Right lobe of liver (tissue), 4 donors: ENCODE data around the gene PRAMEF15.
"Not testable (repeated sequence)": the region's sequence is repeated elsewhere in the genome, so short reads cannot be mapped to it uniquely, and the experiment has no call there.

Experiments used
- POLR2A ChIP-seq: fragments of 450-650 bp; IDR thresholded peaks from one replicate; pipeline ENCODE4 v1.6.1; 2017; ENCODE audit warnings: antibody characterized with exemption, mild to moderate bottlenecking
- TF ChIP-seq, protein P1 (sequence below), 4 donors: fragments of 200-600 bp in 3 of 4; fragments of 450-650 bp in 1 of 4; IDR thresholded peaks; one replicate each; pipeline versions ENCODE4 v1.5.1 to v1.8.0; 2016 to 2022; ENCODE audit warnings: antibody characterized with exemption in 4 of 4, mild to moderate bottlenecking in 2 of 4
- donor health status: DM: no; HTN: no; CAD: no.
- donor health status: DM: no; HTN: no; CAD: no.
- donor health status: DM: no; HTN: yes; CAD: no.

DNA sequence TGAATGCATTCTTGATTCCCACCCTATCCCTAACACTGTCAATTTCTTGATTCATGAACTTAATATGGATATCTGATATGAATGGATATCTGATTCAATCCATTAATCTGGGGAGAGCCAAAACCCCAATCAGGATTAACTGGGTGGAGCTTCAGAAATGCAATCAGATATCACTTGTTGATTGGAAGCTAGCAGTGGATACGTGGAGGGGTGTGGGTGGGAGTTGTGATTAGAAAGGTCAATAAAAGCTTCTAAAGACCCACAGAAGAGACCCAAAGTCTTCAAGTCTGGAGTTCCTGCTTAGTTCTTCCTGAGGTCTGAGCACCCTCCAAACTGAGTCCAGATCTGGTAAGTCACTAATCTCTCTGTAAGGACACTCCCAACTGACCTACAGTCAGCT lies 12.1 kb upstream of the PRAMEF15 start, which contains the start of gene PRAMEF33:
- TF ChIP-seq, protein P1, sequence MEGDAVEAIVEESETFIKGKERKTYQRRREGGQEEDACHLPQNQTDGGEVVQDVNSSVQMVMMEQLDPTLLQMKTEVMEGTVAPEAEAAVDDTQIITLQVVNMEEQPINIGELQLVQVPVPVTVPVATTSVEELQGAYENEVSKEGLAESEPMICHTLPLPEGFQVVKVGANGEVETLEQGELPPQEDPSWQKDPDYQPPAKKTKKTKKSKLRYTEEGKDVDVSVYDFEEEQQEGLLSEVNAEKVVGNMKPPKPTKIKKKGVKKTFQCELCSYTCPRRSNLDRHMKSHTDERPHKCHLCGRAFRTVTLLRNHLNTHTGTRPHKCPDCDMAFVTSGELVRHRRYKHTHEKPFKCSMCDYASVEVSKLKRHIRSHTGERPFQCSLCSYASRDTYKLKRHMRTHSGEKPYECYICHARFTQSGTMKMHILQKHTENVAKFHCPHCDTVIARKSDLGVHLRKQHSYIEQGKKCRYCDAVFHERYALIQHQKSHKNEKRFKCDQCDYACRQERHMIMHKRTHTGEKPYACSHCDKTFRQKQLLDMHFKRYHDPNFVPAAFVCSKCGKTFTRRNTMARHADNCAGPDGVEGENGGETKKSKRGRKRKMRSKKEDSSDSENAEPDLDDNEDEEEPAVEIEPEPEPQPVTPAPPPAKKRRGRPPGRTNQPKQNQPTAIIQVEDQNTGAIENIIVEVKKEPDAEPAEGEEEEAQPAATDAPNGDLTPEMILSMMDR (IDR thresholded peaks at IDR 0.05): not testable (repeated sequence)
- TF ChIP-seq POLR2A: not testable (repeated sequence)
